Activated CD8-positive, alpha-beta memory T cell treated with anti-CD3 and anti-CD28 coated beads, Interleukin-2, amount 50 U/mL, for 24 hours (primary cell): ENCODE measurements around the gene PHACTR2.
"Not testable (repeated sequence)": the region's sequence is repeated elsewhere in the genome, so short reads cannot be mapped to it uniquely, and the experiment has no call there.

ENCODE experiments used
- DNase-seq: peaks from one replicate; pipeline ENCODE4 v3.0.0-alpha.2; 2020; ENCODE audit errors: extremely low read depth

PHACTR2 gene

DNA sequence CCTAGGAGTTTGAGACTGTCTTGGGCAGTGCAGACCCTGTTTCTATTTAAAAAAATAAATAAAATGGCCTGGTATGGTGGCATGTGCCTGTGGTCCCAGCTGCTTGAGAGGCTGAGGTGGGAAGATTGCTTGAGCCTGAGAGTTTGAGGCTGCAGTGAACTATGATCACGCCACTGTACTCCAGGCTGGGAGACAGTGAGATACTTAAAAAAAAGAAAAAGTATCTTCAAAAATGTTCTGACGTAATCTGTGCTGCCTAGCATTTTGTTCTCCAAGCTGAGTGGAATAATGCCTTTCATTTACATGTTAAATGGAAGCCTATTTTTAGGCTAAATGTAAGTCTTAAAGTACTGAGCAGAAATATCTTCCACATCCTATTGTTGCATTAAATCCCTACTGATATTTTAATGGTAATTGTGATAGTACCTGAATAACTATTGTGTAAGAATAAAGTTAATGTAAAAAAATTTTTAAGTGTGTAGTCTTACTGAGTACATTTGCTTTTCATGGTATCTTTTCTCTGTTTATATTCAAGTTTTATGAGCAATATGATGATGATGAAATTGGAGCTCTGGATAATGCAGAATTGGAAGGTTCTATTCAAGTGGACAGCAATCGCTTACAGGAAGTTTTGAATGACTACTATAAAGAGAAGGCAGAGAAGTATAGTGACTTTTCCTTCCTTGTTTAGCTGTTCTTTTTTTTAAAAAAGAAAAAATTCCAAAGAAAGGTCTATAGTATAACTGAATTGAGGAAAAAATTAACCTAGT is 182.3 kb downstream of the PHACTR2 start:
- DNase-seq, result no peak

DNA sequence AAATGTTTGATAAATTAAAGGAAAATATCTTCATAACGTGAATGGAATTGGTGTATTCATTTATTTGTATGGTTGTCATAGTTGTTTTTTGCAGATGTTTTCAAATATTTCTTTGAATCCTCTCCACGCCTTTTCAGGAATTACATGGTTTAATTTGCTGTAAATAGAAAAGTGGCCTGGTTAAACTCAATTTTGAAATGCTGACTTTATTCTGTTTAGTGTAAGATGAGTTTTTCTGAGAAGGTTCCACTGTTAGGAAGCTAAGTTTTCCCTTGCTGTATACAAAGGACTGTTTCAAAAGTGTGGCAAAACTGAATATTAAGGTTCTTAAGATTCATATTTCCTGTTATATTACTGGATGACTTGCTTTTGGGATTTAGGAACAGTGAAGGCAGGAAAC is 186.0 kb downstream of the PHACTR2 start:
- DNase-seq, result no peak

GRCh38 chr6:143864234-143864633 is 186.5 kb downstream of the PHACTR2 start, which contains the start of gene ZC2HC1B:
ZC2HC1B (plus strand) TSS chr6:143864474; CDS start chr6:143864540, 66 bp downstream.
- DNase-seq, result no peak

- DNase-seq, result no peak
These were observed 189.5 kb downstream of the PHACTR2 start for GRCh38 chr6:143867236-143867635.

DNA sequence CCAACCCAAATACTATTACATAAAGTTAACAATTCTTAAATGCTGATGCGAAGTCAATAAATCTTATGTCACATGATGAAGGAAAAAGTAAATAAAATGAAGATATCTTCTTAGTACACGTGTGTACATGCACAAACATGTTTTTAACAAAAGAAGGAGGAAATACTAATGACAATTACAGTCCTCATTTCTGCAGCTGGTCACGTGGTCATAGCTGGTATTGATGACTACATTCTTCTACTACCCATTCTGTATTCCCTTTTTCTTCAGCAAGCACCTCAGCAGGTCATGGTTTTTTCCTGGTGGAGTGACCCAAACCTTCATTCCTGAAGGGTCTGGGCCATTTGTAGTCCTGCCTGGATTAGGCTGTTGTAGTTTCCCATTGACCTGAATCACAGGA is 191.0 kb downstream of the PHACTR2 start:
- not testable (repeated sequence) for DNase-seq

GRCh38 chr6:143871202-143871730 is 193.5 kb downstream of the PHACTR2 start:
- DNase-seq, result not testable (repeated sequence)

- DNase-seq, result no peak
These were observed 194.4 kb downstream of the PHACTR2 start for GRCh38 chr6:143872201-143872600.

GRCh38 chr6:143873600-143873999 is 195.8 kb downstream of the PHACTR2 start:
- DNase-seq, result not testable (repeated sequence)

DNA sequence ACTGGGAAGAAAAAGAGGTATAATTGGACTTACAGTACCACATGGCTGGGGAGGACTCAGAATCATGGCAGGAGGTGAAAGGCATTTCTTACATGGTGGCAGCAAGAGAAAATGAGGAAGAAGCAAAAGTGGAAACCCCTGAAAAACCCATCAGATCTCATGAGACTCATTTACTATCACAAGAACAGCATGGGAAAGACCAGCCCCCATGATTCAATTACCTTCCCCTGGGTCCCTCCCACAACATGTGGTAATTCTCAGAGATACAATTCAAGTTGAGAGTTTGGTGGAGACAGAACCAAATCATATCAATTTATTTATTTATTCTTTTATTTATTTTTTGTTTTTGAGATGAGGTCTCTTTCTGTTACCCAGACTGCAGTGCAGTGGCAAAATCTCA is 196.7 kb downstream of the PHACTR2 start:
- not testable (repeated sequence) for DNase-seq

GRCh38 chr6:143877584-143878271 is 200.0 kb downstream of the PHACTR2 start:
- DNase-seq, result no peak

DNA sequence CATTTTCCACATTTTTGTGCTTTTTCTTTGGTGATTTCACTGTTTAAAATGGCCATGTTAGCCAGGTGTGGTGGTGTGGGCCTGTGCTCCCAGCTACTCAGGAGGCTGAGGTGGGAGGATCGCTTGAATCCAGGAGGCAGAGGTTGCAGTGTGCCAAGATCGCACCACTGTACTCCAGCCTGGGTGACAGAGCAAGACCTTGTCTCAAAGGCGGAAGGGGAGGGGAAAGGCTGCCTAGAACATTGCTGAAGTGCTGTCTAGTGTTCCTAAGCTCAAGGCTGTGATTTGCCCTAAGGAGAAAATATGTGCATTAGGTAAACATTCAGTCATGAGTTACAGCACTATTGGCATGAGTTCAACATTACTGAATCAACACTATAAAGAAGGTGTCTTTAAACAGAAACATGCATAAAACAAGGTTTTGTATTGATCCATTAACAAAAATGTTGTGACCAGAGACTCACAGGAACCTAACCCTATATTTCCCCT is 200.6 kb downstream of the PHACTR2 start:
- DNase-seq, result no peak

DNA sequence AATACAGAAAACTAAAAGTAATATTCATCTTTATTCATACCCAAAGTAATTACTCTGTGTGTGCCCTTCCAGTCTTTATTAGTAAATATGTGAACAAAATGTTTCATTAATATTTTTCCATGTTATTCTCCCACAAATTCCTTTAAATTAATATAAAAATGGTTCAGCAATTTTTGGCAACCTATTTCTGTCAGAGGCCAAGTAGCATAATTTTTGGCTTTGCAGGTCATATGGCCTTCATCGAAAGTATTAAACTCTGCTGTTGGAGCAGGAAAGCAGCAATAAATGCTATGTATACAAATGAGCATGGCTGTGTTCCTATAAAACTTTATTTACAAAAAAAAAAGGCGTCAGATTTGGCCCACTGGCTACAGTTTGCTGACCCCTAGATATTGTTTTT is 202.6 kb downstream of the PHACTR2 start:
- no peak for DNase-seq
